HepG2 (cell line): ENCODE results near the gene NEIL1. TPM values are rescaled to one million over a fixed set of nuclear protein-coding genes. Genes with fewer than 3 reads are reported as not detected.

Experiments used
- KAT2B ChIP-seq: fragments of 150-350 bp; IDR thresholded peaks from 2 replicates; pipeline ENCODE4 v1.6.1; 2014; ENCODE audit warnings: low read depth, low read length, borderline replicate concordance
- MXI1 ChIP-seq: IDR thresholded peaks from 3 replicates; pipeline ENCODE4 v1.6.1; 2012; ENCODE audit warnings: low read depth, low read length, inconsistent platforms, borderline replicate concordance
- NR2F6 ChIP-seq, 2 experiments: IDR thresholded peaks; 2 replicates each; pipeline ENCODE4 v1.6.1; 2016; ENCODE audit warnings: antibody characterized with exemption in 1 of 2, mild to moderate bottlenecking in 1 of 2
- PRDM10 ChIP-seq: sonication (generic); formaldehyde crosslinking; IDR thresholded peaks from 2 replicates; pipeline ENCODE4 v1.4.0; 2020; ENCODE audit warnings: low read depth, missing genetic modification reagents
- SPEN ChIP-seq: sonication (generic); formaldehyde crosslinking; IDR thresholded peaks from 2 replicates; pipeline ENCODE4 v1.5.1; 2020; ENCODE audit warnings: low read depth, mild to moderate bottlenecking, missing genetic modification reagents
- SRSF4 ChIP-seq: fragments of 200-400 bp; formaldehyde crosslinking; IDR thresholded peaks from one replicate; pipeline ENCODE4 v1.6.1; 2018; ENCODE audit warnings: mild to moderate bottlenecking, low read depth, low read length, moderate library complexity; ENCODE audit not compliant: poor library complexity, severe bottlenecking
- TEAD3 ChIP-seq: optimal IDR thresholded peaks from 2 replicates; pipeline ENCODE3; 2016; ENCODE audit warnings: borderline replicate concordance
- ZBTB8A ChIP-seq: sonication (generic); formaldehyde crosslinking; IDR thresholded peaks from 2 replicates; pipeline ENCODE4 v1.4.0; 2020; ENCODE audit warnings: mild to moderate bottlenecking, low read depth, missing genetic modification reagents, borderline replicate concordance
- ZMYM2 ChIP-seq: sonication (generic); formaldehyde crosslinking; IDR thresholded peaks from 2 replicates; pipeline ENCODE4 v1.8.0; 2022; ENCODE audit warnings: mild to moderate bottlenecking, missing genetic modification reagents
- ZNF367 ChIP-seq: sonication (generic); formaldehyde crosslinking; IDR thresholded peaks from 2 replicates; pipeline ENCODE4 v1.4.0; 2020; ENCODE audit warnings: missing genetic modification reagents, borderline replicate concordance
- ZNF543 ChIP-seq: sonication (generic); formaldehyde crosslinking; IDR thresholded peaks from 2 replicates; pipeline ENCODE4 v1.4.0; 2020; ENCODE audit warnings: mild to moderate bottlenecking, missing genetic modification reagents
- ZNF615 ChIP-seq: sonication (generic); formaldehyde crosslinking; IDR thresholded peaks from 2 replicates; pipeline ENCODE4 v1.5.0; 2020; ENCODE audit warnings: mild to moderate bottlenecking, missing genetic modification reagents, borderline replicate concordance
- polyA plus RNA-seq, 8 experiments: library from polyadenylated mRNA; depleted of rRNA in 3 of 8; stranded (reverse) in 7 of 8; unstranded in 1 of 8; fragments of >200 nt; fragmentation: Illumina TruSeq in 4 of 8; extraction: Trizol in 4 of 8; gene quantifications; 2 replicates each; pipeline versions ENCODE4 v1.2.1 to v1.2.3, GENCODE V29; 2011 to 2016; ENCODE audit warnings: low read depth in 4 of 8, missing spikeins in 1 of 8, mixed read lengths in 1 of 8; ENCODE audit not compliant: insufficient read depth in 1 of 8
- total RNA-seq, 5 experiments: library from RNA; depleted of rRNA; stranded (reverse); fragments of >200 nt; fragmentation: Illumina TruSeq; extraction: Trizol; gene quantifications; 2 replicates each; pipeline ENCODE4 v1.2.3, GENCODE V29; 2016; ENCODE audit warnings: low read depth in 1 of 5
- TF ChIP-seq, protein P1 (sequence below): sonication (generic); formaldehyde crosslinking; IDR thresholded peaks from 2 replicates; pipeline ENCODE4 v1.5.0; 2020; ENCODE audit warnings: mild to moderate bottlenecking, low read depth, missing genetic modification reagents, borderline replicate concordance
- TF ChIP-seq, protein P2 (sequence below): sonication (generic); formaldehyde crosslinking; IDR thresholded peaks from 2 replicates; pipeline ENCODE4 v1.4.0; 2020; ENCODE audit warnings: missing genetic modification reagents, borderline replicate concordance
- TF ChIP-seq, protein P3 (sequence below): sonication (generic); formaldehyde crosslinking; IDR thresholded peaks from 2 replicates; pipeline ENCODE4 v1.5.1; 2020; ENCODE audit warnings: missing genetic modification reagents, mild to moderate bottlenecking, borderline replicate concordance

NEIL1 gene
- total and polyA plus RNA-seq, 2 of the 13 experiments (the other 11 are each of a cell fraction or from before 2014, with no cell fraction given), result 10.4 to 15.5 TPM

DNA sequence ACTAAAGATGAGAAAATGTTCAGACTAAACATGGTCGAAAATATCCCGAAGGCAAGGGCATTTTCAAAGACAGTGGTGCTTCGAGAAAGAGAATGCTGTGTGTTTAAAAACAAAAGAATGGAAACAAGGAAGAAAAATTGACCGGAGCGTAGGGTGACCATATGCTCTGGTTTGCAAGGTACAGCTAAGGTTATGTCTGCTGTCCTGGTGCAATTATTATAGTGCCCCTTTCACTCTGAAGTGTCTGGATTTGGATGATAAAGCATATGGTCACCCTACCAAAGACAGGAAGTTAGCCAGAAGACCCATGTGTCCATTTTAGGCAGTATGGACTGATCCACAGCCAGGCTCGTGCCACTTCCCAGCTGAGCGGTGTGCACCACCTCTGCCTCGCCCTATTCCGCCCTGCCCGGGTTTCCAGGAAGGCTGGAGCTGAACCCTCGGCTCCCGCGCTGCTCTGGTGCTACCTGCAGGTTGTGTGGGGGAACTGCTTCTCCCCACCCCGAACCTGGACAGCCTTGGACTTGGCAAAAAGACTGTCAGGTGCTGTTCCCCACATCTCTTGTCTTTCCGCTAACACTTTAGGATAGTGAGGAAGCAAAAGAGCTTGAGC, 39.0 kb upstream of the NEIL1 start (continued):
- no peak for TF ChIP-seq MXI1
- no peak for TF ChIP-seq ZNF543 (CRISPR knock-in tag)
- TF ChIP-seq TEAD3, result no peak
- no peak for TF ChIP-seq ZMYM2
- TF ChIP-seq ZNF367, result no peak
- TF ChIP-seq KAT2B, result no peak
- TF ChIP-seq SPEN (CRISPR knock-in tag), result peak; percentile 41; the same call in 1 of the 2 replicates
- no peak for TF ChIP-seq NR2F6 (IDR thresholded peaks at IDR 0.05)
- no peak for TF ChIP-seq NR2F6 (CRISPR knock-in tag; IDR thresholded peaks at IDR 0.05)
- TF ChIP-seq, protein P1, sequence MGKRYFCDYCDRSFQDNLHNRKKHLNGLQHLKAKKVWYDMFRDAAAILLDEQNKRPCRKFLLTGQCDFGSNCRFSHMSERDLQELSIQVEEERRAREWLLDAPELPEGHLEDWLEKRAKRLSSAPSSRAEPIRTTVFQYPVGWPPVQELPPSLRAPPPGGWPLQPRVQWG (CRISPR knock-in tag), result no peak
- peak; percentile 66; the same call in 1 of the 2 replicates for TF ChIP-seq ZNF615 (CRISPR knock-in tag)
- no peak for TF ChIP-seq ZBTB8A
- TF ChIP-seq, protein P2, sequence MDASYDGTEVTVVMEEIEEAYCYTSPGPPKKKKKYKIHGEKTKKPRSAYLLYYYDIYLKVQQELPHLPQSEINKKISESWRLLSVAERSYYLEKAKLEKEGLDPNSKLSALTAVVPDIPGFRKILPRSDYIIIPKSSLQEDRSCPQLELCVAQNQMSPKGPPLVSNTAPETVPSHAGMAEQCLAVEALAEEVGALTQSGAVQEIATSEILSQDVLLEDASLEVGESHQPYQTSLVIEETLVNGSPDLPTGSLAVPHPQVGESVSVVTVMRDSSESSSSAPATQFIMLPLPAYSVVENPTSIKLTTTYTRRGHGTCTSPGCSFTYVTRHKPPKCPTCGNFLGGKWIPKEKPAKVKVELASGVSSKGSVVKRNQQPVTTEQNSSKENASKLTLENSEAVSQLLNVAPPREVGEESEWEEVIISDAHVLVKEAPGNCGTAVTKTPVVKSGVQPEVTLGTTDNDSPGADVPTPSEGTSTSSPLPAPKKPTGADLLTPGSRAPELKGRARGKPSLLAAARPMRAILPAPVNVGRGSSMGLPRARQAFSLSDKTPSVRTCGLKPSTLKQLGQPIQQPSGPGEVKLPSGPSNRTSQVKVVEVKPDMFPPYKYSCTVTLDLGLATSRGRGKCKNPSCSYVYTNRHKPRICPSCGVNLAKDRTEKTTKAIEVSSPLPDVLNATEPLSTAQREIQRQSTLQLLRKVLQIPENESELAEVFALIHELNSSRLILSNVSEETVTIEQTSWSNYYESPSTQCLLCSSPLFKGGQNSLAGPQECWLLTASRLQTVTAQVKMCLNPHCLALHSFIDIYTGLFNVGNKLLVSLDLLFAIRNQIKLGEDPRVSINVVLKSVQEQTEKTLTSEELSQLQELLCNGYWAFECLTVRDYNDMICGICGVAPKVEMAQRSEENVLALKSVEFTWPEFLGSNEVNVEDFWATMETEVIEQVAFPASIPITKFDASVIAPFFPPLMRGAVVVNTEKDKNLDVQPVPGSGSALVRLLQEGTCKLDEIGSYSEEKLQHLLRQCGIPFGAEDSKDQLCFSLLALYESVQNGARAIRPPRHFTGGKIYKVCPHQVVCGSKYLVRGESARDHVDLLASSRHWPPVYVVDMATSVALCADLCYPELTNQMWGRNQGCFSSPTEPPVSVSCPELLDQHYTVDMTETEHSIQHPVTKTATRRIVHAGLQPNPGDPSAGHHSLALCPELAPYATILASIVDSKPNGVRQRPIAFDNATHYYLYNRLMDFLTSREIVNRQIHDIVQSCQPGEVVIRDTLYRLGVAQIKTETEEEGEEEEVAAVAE, result no peak
- no peak for TF ChIP-seq PRDM10
- TF ChIP-seq SRSF4, result no peak
- TF ChIP-seq, protein P3, sequence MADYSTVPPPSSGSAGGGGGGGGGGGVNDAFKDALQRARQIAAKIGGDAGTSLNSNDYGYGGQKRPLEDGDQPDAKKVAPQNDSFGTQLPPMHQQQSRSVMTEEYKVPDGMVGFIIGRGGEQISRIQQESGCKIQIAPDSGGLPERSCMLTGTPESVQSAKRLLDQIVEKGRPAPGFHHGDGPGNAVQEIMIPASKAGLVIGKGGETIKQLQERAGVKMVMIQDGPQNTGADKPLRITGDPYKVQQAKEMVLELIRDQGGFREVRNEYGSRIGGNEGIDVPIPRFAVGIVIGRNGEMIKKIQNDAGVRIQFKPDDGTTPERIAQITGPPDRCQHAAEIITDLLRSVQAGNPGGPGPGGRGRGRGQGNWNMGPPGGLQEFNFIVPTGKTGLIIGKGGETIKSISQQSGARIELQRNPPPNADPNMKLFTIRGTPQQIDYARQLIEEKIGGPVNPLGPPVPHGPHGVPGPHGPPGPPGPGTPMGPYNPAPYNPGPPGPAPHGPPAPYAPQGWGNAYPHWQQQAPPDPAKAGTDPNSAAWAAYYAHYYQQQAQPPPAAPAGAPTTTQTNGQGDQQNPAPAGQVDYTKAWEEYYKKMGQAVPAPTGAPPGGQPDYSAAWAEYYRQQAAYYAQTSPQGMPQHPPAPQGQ (CRISPR knock-in tag), result no peak
